Measurements from ENCODE around the gene PTCD2. TPM values are rescaled to one million over a fixed set of nuclear protein-coding genes. Genes with fewer than 3 reads are reported as not detected.

PTCD2 gene
- total RNA-seq, 1 experiment from 2014 or later, result 11.6 TPM

GRCh38 chr5:72291601-72292000 lies 28.6 kb upstream of the PTCD2 start:
- Histone ChIP-seq H3K4me3 (ENCODE audit: low read depth, low read length) (no peak overlapping the region), H3K27me3 (replicated peaks; ENCODE audit: control insufficient read depth, insufficient read depth, low read length) (no peaks in the 10 kb centered on the region), H3K9me3 (no peaks in the 10 kb centered on the region), H3K4me1 (no peaks in the 10 kb centered on the region), H3K36me3 (ENCODE audit: control insufficient read depth, insufficient read depth, low read length) (no peaks in the 10 kb centered on the region; the same call in 1 of the 2 replicates)
- CTCF ChIA-PET, result no interaction called here
- POLR2A ChIA-PET, result no interaction called here
- intact Hi-C loops (cut with micrococcal nuclease; ENCODE audit: unreplicated experiment), result no loop called here
- Mint-ChIP-seq H3K9me3 (ENCODE audit: unreplicated experiment) (no peaks in the 10 kb centered on the region), H3K4me1 (ENCODE audit: low read depth, unreplicated experiment) (peaks cover 6% of the 10 kb centered on the region), H3K27ac (ENCODE audit: unreplicated experiment) (no peak overlapping the region), H3K36me3 (ENCODE audit: insufficient read depth, unreplicated experiment) (peaks cover 45% of the 10 kb centered on the region), H3K4me3 (ENCODE audit: unreplicated experiment) (no peak overlapping the region), H3K27me3 (ENCODE audit: insufficient read depth, unreplicated experiment) (no peaks in the 10 kb centered on the region)
- TF ChIP-seq CTCF (IDR thresholded peaks at IDR 0.05; ENCODE audit: insufficient read depth in 1 of 2, low read depth in 1 of 2, low read length in 1 of 2, severe bottlenecking in 1 of 2, unreplicated experiment in 1 of 2), result no peak
- no peak for DNase-seq
- BruUV-seq (replicated peaks), result no TSS peak

DNA sequence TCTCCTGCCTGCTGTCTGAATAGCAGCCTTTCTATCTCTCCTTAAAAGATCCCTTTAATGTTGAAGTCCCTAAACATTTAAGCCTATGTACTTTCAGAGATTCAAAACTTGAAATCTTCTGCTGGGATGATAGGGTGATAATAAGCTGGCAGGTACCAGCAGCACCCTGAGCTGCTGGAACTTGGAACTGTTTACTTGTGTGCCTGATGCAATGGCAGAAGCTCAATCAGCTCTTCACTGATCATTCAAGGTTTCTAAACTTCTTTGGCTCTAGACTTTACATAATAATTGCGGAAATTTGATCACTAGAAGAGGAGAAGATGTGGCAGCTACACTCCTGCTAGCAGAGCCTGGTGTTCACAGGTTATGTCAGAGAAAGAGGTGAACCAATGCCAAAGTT lies 27.8 kb upstream of the PTCD2 start:
- Histone ChIP-seq H3K27me3 (replicated peaks; ENCODE audit: control insufficient read depth, insufficient read depth, low read length) (no peaks in the 10 kb centered on the region), H3K9me3 (no peaks in the 10 kb centered on the region), H3K4me1 (no peaks in the 10 kb centered on the region), H3K36me3 (ENCODE audit: control insufficient read depth, insufficient read depth, low read length) (no peaks in the 10 kb centered on the region; the same call in 1 of the 2 replicates), H3K4me3 (ENCODE audit: low read depth, low read length) (no peak overlapping the region)
- no TSS peak for BruUV-seq (replicated peaks)
- CTCF ChIA-PET, result no interaction called here
- H3K27ac Mint-ChIP-seq (ENCODE audit: unreplicated experiment), result no peak overlapping the region
- intact Hi-C loops (cut with micrococcal nuclease; ENCODE audit: unreplicated experiment), result no loop called here
- TF ChIP-seq CTCF (IDR thresholded peaks at IDR 0.05; ENCODE audit: insufficient read depth in 1 of 2, low read depth in 1 of 2, low read length in 1 of 2, severe bottlenecking in 1 of 2, unreplicated experiment in 1 of 2), result no peak
- H3K36me3 Mint-ChIP-seq (ENCODE audit: insufficient read depth, unreplicated experiment), result peaks cover 43% of the 10 kb centered on the region
- no peaks in the 10 kb centered on the region for H3K27me3 Mint-ChIP-seq (ENCODE audit: insufficient read depth, unreplicated experiment)
- POLR2A ChIA-PET, result no interaction called here
- no peak for DNase-seq
- no peak overlapping the region for H3K4me3 Mint-ChIP-seq (ENCODE audit: unreplicated experiment)
- peaks cover 6% of the 10 kb centered on the region for H3K4me1 Mint-ChIP-seq (ENCODE audit: low read depth, unreplicated experiment)
- H3K9me3 Mint-ChIP-seq (ENCODE audit: unreplicated experiment), result no peaks in the 10 kb centered on the region

DNA sequence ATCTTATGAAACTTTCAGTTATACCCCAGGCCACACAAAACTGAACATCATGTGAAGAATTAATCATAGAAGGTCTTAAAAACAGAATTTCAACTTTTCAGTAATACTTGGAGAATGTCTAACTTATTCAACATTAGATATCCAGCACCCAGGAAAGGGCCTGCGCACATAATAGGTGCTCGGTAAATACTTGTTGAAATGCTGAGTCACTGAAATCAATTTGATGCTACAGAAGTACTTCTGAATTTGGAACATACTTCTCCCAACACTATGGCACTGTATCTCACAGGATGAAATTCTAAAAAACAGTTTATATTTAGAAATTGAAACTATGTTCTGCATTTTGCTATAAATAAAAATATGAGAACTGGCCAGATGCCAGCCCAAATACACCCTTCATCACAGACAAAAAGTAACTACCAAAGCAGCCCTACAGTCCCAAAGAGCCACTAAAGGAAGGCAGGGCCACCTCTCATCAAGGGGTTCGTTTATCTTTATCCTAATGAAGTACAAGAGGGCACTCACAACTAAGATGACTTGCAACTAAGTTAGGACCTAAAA lies 26.6 kb upstream of the PTCD2 start:
- H3K36me3 Mint-ChIP-seq (ENCODE audit: insufficient read depth, unreplicated experiment), result peaks cover 41% of the 10 kb centered on the region
- TSS peak; percentile 5 for BruUV-seq (replicated peaks)

More for the DNA sequence above, 26.6 kb upstream of the PTCD2 start:
- ChIA-PET CTCF (no interaction called here), POLR2A (no interaction called here)
- intact Hi-C loops (cut with micrococcal nuclease; ENCODE audit: unreplicated experiment), result no loop called here
- no peak for TF ChIP-seq CTCF (IDR thresholded peaks at IDR 0.05; ENCODE audit: insufficient read depth in 1 of 2, low read depth in 1 of 2, low read length in 1 of 2, severe bottlenecking in 1 of 2, unreplicated experiment in 1 of 2)
- H3K36me3 ChIP-seq (ENCODE audit: control insufficient read depth, insufficient read depth, low read length), result no peaks in the 10 kb centered on the region; the same call in 1 of the 2 replicates
- Mint-ChIP-seq H3K27ac (ENCODE audit: unreplicated experiment) (no peak overlapping the region), H3K4me1 (ENCODE audit: low read depth, unreplicated experiment) (peaks cover 6% of the 10 kb centered on the region), H3K27me3 (ENCODE audit: insufficient read depth, unreplicated experiment) (no peaks in the 10 kb centered on the region), H3K4me3 (ENCODE audit: unreplicated experiment) (no peak overlapping the region), H3K9me3 (ENCODE audit: unreplicated experiment) (no peaks in the 10 kb centered on the region)
- no peak for DNase-seq
- no peaks in the 10 kb centered on the region for H3K4me1 ChIP-seq
- no peaks in the 10 kb centered on the region for H3K9me3 ChIP-seq
- H3K4me3 ChIP-seq (ENCODE audit: low read depth, low read length), result no peak overlapping the region
- no peaks in the 10 kb centered on the region for H3K27me3 ChIP-seq (replicated peaks; ENCODE audit: control insufficient read depth, insufficient read depth, low read length)
